CD4-positive, alpha-beta T cell treated with Interleukin-6 for 4 hours (primary cell): ENCODE results near the gene MROH2B.
"Not testable (repeated sequence)": the region's sequence is repeated elsewhere in the genome, so short reads cannot be mapped to it uniquely, and the experiment has no call there.

Experiments used
- DNase-seq: peaks from one replicate; pipeline ENCODE4 v3.0.0-alpha.2; 2020; ENCODE audit warnings: mixed read lengths

MROH2B gene

DNA sequence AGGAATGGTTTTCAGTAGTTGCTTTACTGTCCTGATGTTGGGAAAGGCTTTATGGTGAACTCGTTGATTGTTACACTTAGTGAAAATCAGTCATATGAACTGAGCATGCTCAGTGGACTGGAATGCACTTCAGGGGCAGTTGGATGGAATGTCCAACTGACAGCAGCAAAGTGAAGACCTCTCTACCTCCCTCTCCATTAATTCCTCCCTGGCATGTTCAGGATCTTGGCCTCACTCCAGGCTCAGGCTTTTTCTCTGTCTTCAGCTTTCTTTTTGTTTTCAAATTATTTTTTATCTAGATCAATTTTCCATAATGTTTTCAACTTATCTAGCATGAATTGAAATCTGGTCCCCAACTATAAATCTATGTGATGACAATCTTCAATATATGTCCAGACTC, at the start of gene MROH2B:
Gene MROH2B (minus strand): TSS at position 101 of the 400 bp plus-strand sequence. CDS start 490 bp downstream, outside the sequence.
- DNase-seq: no peak

GRCh38 chr5:41120600-41120999, 49.5 kb upstream of the MROH2B start:
- DNase-seq: no peak

GRCh38 chr5:41118177-41118576, 47.0 kb upstream of the MROH2B start:
- no peak for DNase-seq

DNA sequence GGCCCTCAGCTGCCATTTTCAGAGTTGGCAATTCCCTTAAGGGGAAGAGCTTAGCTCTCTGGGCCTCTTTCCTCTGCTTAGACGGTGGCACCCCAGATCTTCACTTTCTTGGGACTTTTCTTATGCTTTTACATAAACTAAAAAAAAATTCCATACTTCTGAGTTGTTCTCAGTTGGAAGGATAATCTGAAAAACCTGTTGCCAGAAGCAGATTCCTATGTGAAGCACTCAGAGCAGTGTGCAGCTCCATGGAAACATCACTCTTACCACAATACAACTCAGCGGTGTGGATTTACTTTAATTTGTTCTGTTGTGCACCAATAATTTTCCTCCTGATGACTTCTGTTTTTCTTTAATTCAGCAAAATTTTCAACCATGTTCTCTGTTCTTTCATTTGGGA, 44.1 kb upstream of the MROH2B start:
- no peak for DNase-seq

DNA sequence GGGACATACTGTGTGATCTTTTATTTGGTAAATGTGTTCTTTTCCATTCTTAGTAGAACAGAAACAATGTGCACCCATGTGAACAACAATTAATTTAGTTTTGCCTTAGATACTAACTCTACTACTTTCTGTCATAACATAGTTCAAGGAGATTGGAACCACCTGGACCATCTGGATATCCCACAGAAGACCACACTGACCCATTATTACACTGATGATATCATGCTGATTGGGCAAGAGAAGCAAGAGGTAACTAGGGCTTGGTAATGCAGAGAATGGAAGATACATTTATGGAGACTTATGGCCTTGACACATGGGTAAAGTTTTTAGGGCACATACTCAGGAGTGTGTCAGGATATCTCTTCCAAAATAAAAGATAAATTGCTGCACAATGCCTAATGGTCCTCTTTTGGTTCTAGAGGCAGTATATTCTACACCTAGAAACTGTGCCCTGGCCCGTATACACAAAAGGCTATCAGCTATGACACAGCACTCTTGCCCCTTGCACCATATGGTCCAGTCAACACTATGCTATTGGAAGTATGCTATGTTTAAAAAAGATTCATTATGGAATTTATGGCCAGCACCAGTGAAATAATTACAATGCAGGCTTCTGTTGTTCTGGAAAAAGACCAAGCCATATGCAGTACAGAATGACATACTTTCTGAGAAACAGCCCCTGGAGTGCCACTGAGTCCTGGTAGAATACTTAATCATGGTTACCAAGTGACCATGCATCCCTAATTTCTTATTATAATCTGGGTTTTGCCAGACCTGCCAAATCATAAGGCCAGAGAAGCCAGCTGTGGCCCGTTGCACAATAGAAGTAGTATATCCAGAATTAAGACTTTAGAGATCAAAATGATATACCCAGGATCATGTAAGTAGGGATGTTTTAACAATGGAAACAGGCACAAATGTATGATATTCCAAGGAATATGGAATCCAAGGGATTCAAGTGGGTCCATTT, 41.6 kb upstream of the MROH2B start:
- DNase-seq: no peak

- no peak for DNase-seq
Measured at GRCh38 chr5:41109186-41109585, 38.0 kb upstream of the MROH2B start.

- no peak for DNase-seq
Measured at GRCh38 chr5:41102341-41102740, 31.2 kb upstream of the MROH2B start.

DNA sequence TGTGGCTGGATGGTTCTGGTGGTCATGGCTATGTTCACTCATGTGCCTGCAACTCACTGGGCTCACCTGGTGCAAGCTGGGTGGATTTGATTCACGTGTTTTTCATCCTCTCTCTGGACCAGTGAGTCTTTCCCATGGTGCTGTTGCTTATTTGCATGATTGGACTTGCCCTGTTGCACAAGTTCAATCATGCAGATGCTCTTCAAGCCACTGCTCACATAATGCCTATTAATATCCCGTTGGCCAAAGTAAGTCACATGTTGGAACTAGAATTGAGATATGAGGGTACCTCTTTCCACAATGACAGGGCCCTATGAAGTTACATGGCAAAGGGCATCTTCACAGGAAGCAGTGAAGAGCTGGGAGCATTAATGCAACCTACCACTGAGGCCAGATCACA, 26.5 kb upstream of the MROH2B start:
- DNase-seq: no peak

GRCh38 chr5:41095324-41096101, 24.4 kb upstream of the MROH2B start:
- no peak for DNase-seq

DNA sequence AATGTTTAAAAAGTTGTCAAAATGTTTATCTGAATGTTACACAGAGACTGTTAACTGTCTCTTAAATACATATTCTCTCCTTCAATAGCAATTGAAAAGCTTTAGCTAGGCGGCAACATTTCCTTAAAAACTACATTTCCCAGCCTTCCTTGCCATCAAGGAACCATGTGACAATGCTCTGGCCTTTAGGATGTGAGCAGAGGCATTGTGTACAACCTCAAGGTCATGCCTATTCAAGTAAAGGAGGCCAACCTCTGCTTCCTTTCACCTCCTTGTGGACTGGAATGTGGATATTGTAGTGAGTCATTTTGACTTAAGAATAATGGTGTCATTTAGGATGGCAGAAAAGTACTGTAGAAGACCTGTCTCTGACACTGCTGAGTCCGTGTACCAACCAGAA, 23.7 kb upstream of the MROH2B start:
- DNase-seq: no peak

GRCh38 chr5:41093803-41094202, 22.7 kb upstream of the MROH2B start:
- DNase-seq: no peak

DNA sequence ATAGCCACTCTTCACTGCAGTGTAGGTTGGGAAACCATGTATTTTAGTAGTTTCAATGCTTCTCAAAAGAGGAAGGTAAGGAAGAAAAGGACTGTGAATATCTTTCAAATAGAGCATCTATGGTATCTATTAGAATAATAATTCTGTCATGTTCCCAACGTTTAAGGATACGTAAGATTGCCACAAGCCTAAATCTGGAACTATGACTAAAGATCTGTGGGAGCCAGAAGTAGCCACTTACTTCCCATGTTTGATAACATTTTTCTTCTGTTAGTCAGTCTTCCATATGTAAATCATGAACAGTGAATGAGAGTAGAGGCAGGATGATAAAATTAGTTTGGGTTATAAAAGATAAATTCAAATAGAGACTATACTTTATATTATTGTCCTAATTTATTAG, 16.3 kb upstream of the MROH2B start:
- DNase-seq: no peak

DNA sequence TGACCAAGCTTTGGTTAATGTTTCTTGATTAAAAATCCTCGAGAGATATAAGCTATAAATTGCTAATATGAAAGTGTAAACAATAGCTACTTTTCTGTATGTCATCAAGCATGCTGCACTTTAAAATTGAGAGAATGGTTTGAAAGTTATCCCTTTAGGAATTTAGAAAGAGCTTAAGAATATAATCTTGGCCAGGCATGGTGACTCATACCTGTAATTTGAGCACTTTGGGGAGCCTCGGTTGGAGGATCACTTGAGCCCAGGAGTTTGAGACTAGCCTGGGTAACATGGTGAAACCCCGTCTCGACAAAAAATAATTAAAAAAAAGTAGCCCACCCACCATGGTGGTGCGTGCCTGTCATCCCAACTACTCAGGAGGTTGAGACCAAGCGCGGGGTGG, 12.2 kb upstream of the MROH2B start:
- DNase-seq: no peak

- DNase-seq: no peak
Measured at GRCh38 chr5:41071975-41072374, 833 bp upstream of the MROH2B start.

GRCh38 chr5:41067714-41068568, 3.2 kb downstream of the MROH2B start:
- no peak for DNase-seq

- DNase-seq: no peak
Measured at GRCh38 chr5:41065691-41066335, 5.3 kb downstream of the MROH2B start.

DNA sequence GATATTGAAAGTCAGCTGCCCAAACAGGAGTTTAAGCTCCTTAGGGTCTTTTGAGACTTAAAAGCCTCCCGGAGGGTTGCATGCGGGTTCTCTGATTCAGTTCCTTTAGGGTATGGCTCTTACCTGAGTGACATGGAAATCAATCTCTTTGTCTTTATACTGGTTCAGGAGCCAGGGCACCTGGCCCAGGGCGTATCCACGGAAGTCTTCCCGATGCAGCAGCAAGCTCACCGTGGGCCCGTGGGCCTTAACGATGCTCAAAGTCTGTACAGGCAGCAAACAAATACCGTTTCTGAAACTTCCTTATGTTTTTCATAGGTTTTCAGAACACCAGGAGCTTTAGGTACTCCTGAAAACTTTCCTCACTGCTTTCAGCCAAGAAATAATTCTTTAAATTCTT, 13.2 kb downstream of the MROH2B start:
- DNase-seq: no peak

GRCh38 chr5:41057231-41057630, 13.9 kb downstream of the MROH2B start:
- DNase-seq: no peak

DNA sequence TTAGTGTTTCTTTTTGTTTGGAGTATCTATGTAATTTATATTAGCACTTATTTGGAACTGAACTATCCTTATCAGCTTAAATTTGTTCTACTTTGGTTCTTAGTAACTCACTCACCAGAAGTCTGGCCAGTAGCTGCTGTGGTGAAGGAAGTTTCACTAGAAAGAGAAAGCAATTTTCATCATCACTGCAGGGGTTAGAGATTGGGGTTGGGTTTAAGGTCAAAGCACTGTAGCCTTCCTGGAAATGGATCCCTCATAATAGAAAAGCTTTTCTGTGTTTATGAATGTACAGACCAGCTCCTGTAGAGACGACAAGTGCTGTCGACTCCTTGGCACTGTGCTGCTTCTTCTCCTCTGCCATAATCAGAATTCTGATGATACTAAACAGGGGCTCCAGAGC, 22.2 kb downstream of the MROH2B start:
- DNase-seq: no peak

DNA sequence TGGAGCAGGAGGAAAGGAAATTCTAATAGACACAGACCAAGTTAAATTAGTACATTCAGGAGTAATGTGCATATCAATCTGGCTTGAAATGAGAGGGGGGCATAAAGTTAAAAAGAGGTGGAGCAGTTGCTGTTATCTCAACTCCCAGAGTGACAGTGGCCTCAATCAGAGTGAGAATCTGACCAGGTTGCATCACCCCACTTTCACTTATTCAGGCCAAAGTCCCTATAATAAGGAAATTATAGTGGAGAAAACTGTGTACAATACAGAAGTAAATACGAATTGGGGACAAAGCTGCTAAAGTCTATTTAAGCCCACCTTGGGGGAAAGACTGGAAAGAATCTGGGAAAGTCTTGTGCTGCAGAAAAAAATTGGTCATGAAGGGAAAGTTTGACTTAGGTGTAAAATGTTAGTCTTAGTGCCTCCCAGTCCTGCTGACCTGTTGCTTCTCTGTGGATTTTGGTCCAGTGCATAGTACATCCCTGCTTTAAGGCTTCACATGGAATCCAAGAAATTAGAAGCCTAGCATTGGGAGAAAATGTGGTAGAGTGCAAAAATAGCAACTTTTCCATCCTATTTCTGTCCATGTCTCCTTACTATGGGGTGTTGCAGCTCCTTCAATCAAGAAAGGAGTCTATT, 27.9 kb downstream of the MROH2B start:
- no peak for DNase-seq

GRCh38 chr5:41032973-41033372, 38.2 kb downstream of the MROH2B start:
- no peak for DNase-seq

DNA sequence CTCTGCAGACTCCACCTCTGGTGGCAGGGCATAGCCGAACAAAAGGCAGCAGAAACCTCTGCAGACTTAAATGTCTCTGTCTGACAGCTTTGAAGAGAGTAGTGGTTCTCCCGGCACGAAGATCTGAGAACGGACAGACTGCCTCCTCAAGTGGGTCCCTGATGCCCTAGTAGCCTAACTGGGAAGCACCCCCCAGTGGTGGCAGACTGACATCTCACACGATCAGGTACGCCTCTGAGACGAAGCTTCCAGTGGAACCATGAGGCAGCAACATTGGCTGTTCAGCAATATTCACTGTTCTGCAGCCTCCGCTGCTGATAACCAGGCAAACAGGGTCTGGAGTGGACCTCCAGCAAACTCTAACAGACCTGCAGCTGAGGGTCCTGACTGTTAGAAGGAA, 48.5 kb downstream of the MROH2B start:
- DNase-seq: not testable (repeated sequence)
